Activated naive CD4-positive, alpha-beta T cell treated with Interleukin-2 at 50 U/mL for 16 hours (primary cell): ENCODE results near the gene DNAH17.

Experiments
- DNase-seq: peaks from one replicate; pipeline ENCODE4 v3.0.0-alpha.2; 2020

Gene DNAH17

GRCh38 chr17:78601577-78602190 lies 24.5 kb upstream of the DNAH17 start:
- DNase-seq = no peak

- no peak for DNase-seq
Observed at GRCh38 chr17:78600181-78600721, 23.1 kb upstream of the DNAH17 start.

- DNase-seq = no peak
Observed at GRCh38 chr17:78599419-78599818, 22.2 kb upstream of the DNAH17 start.

GRCh38 chr17:78598013-78598471 lies 20.8 kb upstream of the DNAH17 start:
- no peak for DNase-seq

- DNase-seq = no peak
Observed at GRCh38 chr17:78596871-78597764, 19.9 kb upstream of the DNAH17 start.

GRCh38 chr17:78595135-78595810 lies 18.1 kb upstream of the DNAH17 start:
- DNase-seq = no peak

- DNase-seq = no peak
Observed at GRCh38 chr17:78592991-78593329, 15.8 kb upstream of the DNAH17 start.

- DNase-seq = no peak
Observed at GRCh38 chr17:78591263-78591671, 14.1 kb upstream of the DNAH17 start.

- DNase-seq = no peak
Observed at GRCh38 chr17:78589885-78590284, 12.7 kb upstream of the DNAH17 start.

GRCh38 chr17:78589031-78589675 lies 12.0 kb upstream of the DNAH17 start:
- DNase-seq = no peak

GRCh38 chr17:78588258-78589030 lies 11.2 kb upstream of the DNAH17 start:
- DNase-seq = no peak

GRCh38 chr17:78585006-78585630 lies 7.9 kb upstream of the DNAH17 start:
- no peak for DNase-seq

GRCh38 chr17:78583091-78583490 lies 5.9 kb upstream of the DNAH17 start:
- no peak for DNase-seq

GRCh38 chr17:78581304-78581703 lies 4.1 kb upstream of the DNAH17 start:
- DNase-seq = no peak

GRCh38 chr17:78580277-78580804 lies 3.1 kb upstream of the DNAH17 start:
- no peak for DNase-seq

- no peak for DNase-seq
Observed at GRCh38 chr17:78576389-78577112, 645 bp downstream of the DNAH17 start.

GRCh38 chr17:78575899-78576298 lies 1.3 kb downstream of the DNAH17 start:
- no peak for DNase-seq

GRCh38 chr17:78575340-78575739 lies 1.9 kb downstream of the DNAH17 start:
- DNase-seq = no peak

- no peak for DNase-seq
Observed at GRCh38 chr17:78573955-78574354, 3.2 kb downstream of the DNAH17 start.
